IMR-90 (cell line): ENCODE measurements around the gene SULT1E1. TPM values are rescaled to one million over a fixed set of nuclear protein-coding genes. Genes with fewer than 3 reads are reported as not detected.

Experiments used
- ATAC-seq: fragments of 200-7000 bp; cut with Tn5 transposase; 2 replicates; pipeline ENCODE4 v1.9.1; 2020; ENCODE audit warnings: low read depth, mild to moderate bottlenecking, moderate library complexity
- BruUV-seq: library from RNA; stranded (reverse); fragments of 400-500 nt; replicated peaks from 2 replicates; lab custom pipeline; 2021; lab: Mats Ljungman, UMichigan
- CTCF ChIA-PET: fragments of 300-600 bp; formaldehyde crosslinking; extraction: SDS; loops from one replicate; lab custom pipeline; 2021; ENCODE audit warnings: antibody characterized with exemption; lab: Yijun Ruan, JAX
- POLR2A ChIA-PET: fragments of 300-600 bp; sonication (Branson Sonifier 250); formaldehyde crosslinking; loops from one replicate; lab custom pipeline; 2022; ENCODE audit warnings: antibody characterized with exemption; ENCODE audit not compliant: unreplicated experiment; lab: Charles Lee
- DNase-seq: peaks from one replicate; pipeline ENCODE4 v3.0.0; 2013
- H2AFZ ChIP-seq: replicated peaks from 2 replicates; pipeline ENCODE3; 2013; ENCODE audit warnings: low read length, mild to moderate bottlenecking; ENCODE audit not compliant: poor library complexity
- H2AK5ac ChIP-seq: 2 replicates; pipeline ENCODE4 v1.6.1; 2013; ENCODE audit warnings: low read depth, low read length, inconsistent platforms
- H2AK9ac ChIP-seq: replicated peaks from 2 replicates; pipeline ENCODE3; 2013; ENCODE audit warnings: mild to moderate bottlenecking, low read depth, low read length, moderate library complexity; ENCODE audit not compliant: poor library complexity
- H2BK120ac ChIP-seq: 2 replicates; pipeline ENCODE4 v1.6.1; 2013; ENCODE audit warnings: low read depth, low read length, inconsistent platforms
- H2BK15ac ChIP-seq: 3 replicates; pipeline ENCODE4 v1.6.1; 2013; ENCODE audit warnings: low read depth, low read length, inconsistent platforms
- H2BK20ac ChIP-seq: 2 replicates; pipeline ENCODE4 v1.6.1; 2013; ENCODE audit warnings: low read depth, mild to moderate bottlenecking, inconsistent platforms, low read length, moderate library complexity
- H2BK5ac ChIP-seq: 2 replicates; pipeline ENCODE4 v1.6.1; 2013; ENCODE audit warnings: mild to moderate bottlenecking, low read depth, low read length, inconsistent platforms; ENCODE audit not compliant: poor library complexity, severe bottlenecking
- H3K14ac ChIP-seq: replicated peaks from 2 replicates; pipeline ENCODE4 v1.6.1; 2013; ENCODE audit warnings: low read depth, low read length, inconsistent platforms
- H3K18ac ChIP-seq: 2 replicates; pipeline ENCODE4 v1.6.1; 2013; ENCODE audit warnings: low read depth, low read length, control low read depth
- H3K23ac ChIP-seq: 2 replicates; pipeline ENCODE4 v1.6.1; 2013; ENCODE audit warnings: low read depth, low read length, inconsistent platforms
- H3K27ac ChIP-seq: 2 replicates; pipeline ENCODE4 v1.5.1; 2013; ENCODE audit warnings: mild to moderate bottlenecking, control low read depth, low read length; ENCODE audit not compliant: insufficient read depth
- H3K27me3 ChIP-seq: 2 replicates; pipeline ENCODE4 v1.6.1; 2013; ENCODE audit warnings: low read length; ENCODE audit not compliant: control insufficient read depth, insufficient read depth
- H3K36me3 ChIP-seq: 2 replicates; pipeline ENCODE4 v1.6.1; 2013; ENCODE audit warnings: low read length, mixed read lengths; ENCODE audit not compliant: control insufficient read depth, insufficient read depth
- H3K4ac ChIP-seq: 2 replicates; pipeline ENCODE4 v1.6.1; 2013; ENCODE audit warnings: low read depth, low read length, inconsistent platforms
- H3K4me1 ChIP-seq: 2 replicates; pipeline ENCODE4 v1.6.1; 2013; ENCODE audit warnings: low read length, mixed read lengths; ENCODE audit not compliant: control insufficient read depth, insufficient read depth
- H3K4me2 ChIP-seq: 2 replicates; pipeline ENCODE4 v1.6.1; 2013; ENCODE audit warnings: low read depth, mild to moderate bottlenecking, control low read depth, low read length, moderate library complexity
- H3K4me3 ChIP-seq: 2 replicates; pipeline ENCODE4 v1.5.1; 2013; ENCODE audit warnings: low read depth, mild to moderate bottlenecking, control low read depth, low read length, moderate library complexity; ENCODE audit not compliant: insufficient read depth
- H3K56ac ChIP-seq: 2 replicates; pipeline ENCODE4 v1.6.1; 2013; ENCODE audit warnings: low read length, inconsistent platforms; ENCODE audit not compliant: insufficient read depth; ENCODE audit errors: extremely low read depth
- H3K79me1 ChIP-seq, 2 experiments: 2 replicates each; pipeline ENCODE4 v1.6.1; 2013; ENCODE audit warnings: low read length in 2 of 2, inconsistent platforms in 1 of 2, low read depth in 1 of 2
- H3K9ac ChIP-seq: 2 replicates; pipeline ENCODE4 v1.6.1; 2013; ENCODE audit warnings: low read depth, low read length, control low read depth
- H3K9me1 ChIP-seq: 2 replicates; pipeline ENCODE4 v1.6.1; 2013; ENCODE audit warnings: low read length, inconsistent platforms; ENCODE audit not compliant: insufficient read depth
- H3K9me3 ChIP-seq: 2 replicates; pipeline ENCODE4 v1.6.1; 2013; ENCODE audit warnings: low read length; ENCODE audit not compliant: control insufficient read depth, insufficient read depth
- H4K20me1 ChIP-seq: 2 replicates; pipeline ENCODE4 v1.6.1; 2013; ENCODE audit warnings: low read length, inconsistent platforms; ENCODE audit not compliant: insufficient read depth
- H4K5ac ChIP-seq: 2 replicates; pipeline ENCODE4 v1.6.1; 2013; ENCODE audit warnings: mild to moderate bottlenecking, low read depth, low read length, control low read depth
- H4K8ac ChIP-seq, 2 experiments: 2 replicates each; pipeline ENCODE4 v1.6.1; 2013; ENCODE audit warnings: low read depth in 2 of 2, low read length in 2 of 2, control low read depth in 1 of 2, inconsistent platforms in 1 of 2
- H4K91ac ChIP-seq: 2 replicates; pipeline ENCODE4 v1.6.1; 2013; ENCODE audit warnings: low read depth, low read length, inconsistent platforms; ENCODE audit not compliant: insufficient read depth
- MAZ ChIP-seq: IDR thresholded peaks from 2 replicates; pipeline ENCODE4 v1.6.1; 2012; ENCODE audit warnings: low read depth, mild to moderate bottlenecking, low read length, improper control_type of control experiment, moderate library complexity, borderline replicate concordance
- MXI1 ChIP-seq: IDR thresholded peaks from 2 replicates; pipeline ENCODE4 v1.6.1; 2012; ENCODE audit warnings: low read depth, mild to moderate bottlenecking, low read length, moderate library complexity, borderline replicate concordance
- POLR2A ChIP-seq: IDR thresholded peaks from 2 replicates; pipeline ENCODE4 v1.6.1; 2012; ENCODE audit warnings: mild to moderate bottlenecking, low read depth, low read length
- RAD21 ChIP-seq: IDR thresholded peaks from 2 replicates; pipeline ENCODE4 v1.6.1; 2012; ENCODE audit warnings: low read length, improper control_type of control experiment
- RFX5 ChIP-seq: IDR thresholded peaks from 2 replicates; pipeline ENCODE4 v1.8.0; 2012; ENCODE audit warnings: low read depth, mild to moderate bottlenecking, low read length, moderate library complexity
- WGBS, 2 experiments: methylation state at CpG; one replicate each; pipeline versions ENCODE4 v1.1.5 to v1.1.7; 2013; ENCODE audit warnings: missing lambda C conversion rate in 2 of 2; ENCODE audit not compliant: insufficient read length in 1 of 2; ENCODE audit errors: extremely low coverage in 2 of 2; 5-methylcytosine and 5-hydroxymethylcytosine counted together
- dilution Hi-C: fragments of 300-500 bp; cut with HindIII; formaldehyde crosslinking; loops from one replicate; pipeline ENCODE4 v1.14.3; 2018; ENCODE audit warnings: low sequenced_read_pairs; ENCODE audit not compliant: unreplicated experiment
- in situ Hi-C: fragments of 300-500 bp; cut with MboI; formaldehyde crosslinking; loops from 3 replicates; pipeline ENCODE4 v1.14.3; 2019; ENCODE audit warnings: low sequenced_read_pairs, inconsistent platforms, mixed read lengths
- intact Hi-C: fragments of 100-400 bp; cut with micrococcal nuclease; formaldehyde crosslinking; loops from 2 replicates; pipeline ENCODE4 v1.10.0; 2022
- polyA plus RNA-seq, 3 experiments: library from polyadenylated mRNA; depleted of rRNA; stranded (reverse); fragments of >200 nt; gene quantifications; 2 replicates each; pipeline ENCODE4 v1.2.3, GENCODE V29; 2012; ENCODE audit warnings: low replicate concordance in 1 of 3
- total RNA-seq: library from RNA; depleted of rRNA; stranded (reverse); fragments of >200 nt; gene quantifications from 2 replicates; pipeline ENCODE4 v1.2.3, GENCODE V29; 2012
- TF ChIP-seq, protein P1 (sequence below): fragments of 150-350 bp; IDR thresholded peaks from 2 replicates; pipeline ENCODE4 v1.6.1; 2016; ENCODE audit warnings: low read depth, mild to moderate bottlenecking, low read length, moderate library complexity, borderline replicate concordance

The SULT1E1 gene
- total and polyA plus RNA-seq, 2 of the 4 experiments (the other 2 are of a cell fraction): not detected

DNA sequence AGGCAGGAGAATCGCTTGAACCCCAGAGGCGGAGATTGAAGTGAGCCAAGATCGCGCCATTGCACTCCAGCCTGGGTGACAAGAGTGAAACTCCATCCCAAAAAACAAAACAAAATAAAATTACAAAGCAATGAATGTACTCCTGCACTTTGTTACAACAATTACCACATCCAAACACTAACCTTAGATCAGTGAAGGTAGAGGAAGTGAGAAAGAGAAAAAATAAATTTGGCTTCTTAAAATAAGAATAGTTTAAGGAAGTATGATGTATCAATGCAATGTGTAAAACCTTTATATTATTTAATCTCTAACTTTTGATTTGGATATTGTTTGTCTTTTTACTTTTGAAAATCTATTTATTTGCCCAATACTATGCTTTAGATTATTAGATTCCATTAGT lies 49.2 kb upstream of the SULT1E1 start:
- no peak overlapping the region for H2BK15ac ChIP-seq
- 80% methylated on average over 2 of the region's 4 CpGs; no CpG with 5 or more reads in 1 of the 2 experiments for WGBS, 2 experiments

More for the DNA sequence above, 49.2 kb upstream of the SULT1E1 start:
- Histone ChIP-seq H2AK5ac (no peak overlapping the region), H3K4ac (no peak overlapping the region), H2BK20ac (no peak overlapping the region), H2AFZ (no peak overlapping the region), H2AK9ac (no peak overlapping the region), H2BK120ac (no peak overlapping the region), H3K23ac (no peak overlapping the region), H3K4me2 (no peak overlapping the region), H4K20me1 (no peaks in the 10 kb centered on the region), H3K18ac (no peak overlapping the region), H3K9me3 (no peaks in the 10 kb centered on the region), H3K4me1 (no peaks in the 10 kb centered on the region), H3K27me3 (no peaks in the 10 kb centered on the region), H3K27ac (no peak overlapping the region), H3K9me1 (no peaks in the 10 kb centered on the region), H4K5ac (no peak overlapping the region), H3K56ac (no peak overlapping the region), H2BK5ac (no peak overlapping the region), H3K4me3 (no peak overlapping the region), H3K9ac (no peak overlapping the region), H3K79me1 (no peaks in the 10 kb centered on the region), H4K8ac (no peak overlapping the region), H4K91ac (no peak overlapping the region), H3K14ac (no peak overlapping the region), H3K36me3 (no peaks in the 10 kb centered on the region)
- ATAC-seq: no peak
- BruUV-seq: no TSS peak
- TF ChIP-seq, protein P1, sequence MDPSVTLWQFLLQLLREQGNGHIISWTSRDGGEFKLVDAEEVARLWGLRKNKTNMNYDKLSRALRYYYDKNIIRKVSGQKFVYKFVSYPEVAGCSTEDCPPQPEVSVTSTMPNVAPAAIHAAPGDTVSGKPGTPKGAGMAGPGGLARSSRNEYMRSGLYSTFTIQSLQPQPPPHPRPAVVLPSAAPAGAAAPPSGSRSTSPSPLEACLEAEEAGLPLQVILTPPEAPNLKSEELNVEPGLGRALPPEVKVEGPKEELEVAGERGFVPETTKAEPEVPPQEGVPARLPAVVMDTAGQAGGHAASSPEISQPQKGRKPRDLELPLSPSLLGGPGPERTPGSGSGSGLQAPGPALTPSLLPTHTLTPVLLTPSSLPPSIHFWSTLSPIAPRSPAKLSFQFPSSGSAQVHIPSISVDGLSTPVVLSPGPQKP: no peak
- TF ChIP-seq RFX5 (no peak), MAZ (no peak), RAD21 (no peak), MXI1 (no peak), POLR2A (no peak)
- POLR2A ChIA-PET: no interaction called here
- CTCF ChIA-PET: no interaction called here
- intact Hi-C loops: no loop called here
- DNase-seq: no peak
- in situ Hi-C loops: no loop called here
- dilution Hi-C loops: no loop called here
